Caco-2 (cell line): ENCODE data around the gene MRM2. TPM values are rescaled to one million over a fixed set of nuclear protein-coding genes. Genes with fewer than 3 reads are reported as not detected.

Experiments
- BruUV-seq: library from RNA; stranded (reverse); fragments of 400-500 nt; replicated peaks from 2 replicates; lab custom pipeline; 2021; lab: Mats Ljungman, UMichigan
- CTCF ChIA-PET: fragments of 300-600 bp; sonication (Branson Sonifier 250); formaldehyde crosslinking; loops from one replicate; lab custom pipeline; 2022; ENCODE audit warnings: antibody characterized with exemption; lab: Charles Lee
- POLR2A ChIA-PET: fragments of 300-600 bp; sonication (Branson Sonifier 250); formaldehyde crosslinking; loops from one replicate; lab custom pipeline; 2022; ENCODE audit warnings: antibody characterized with exemption; lab: Charles Lee
- DNase-seq, 2 experiments: peaks; one replicate each; pipeline versions ENCODE4 v3.0.0 to v3.0.0-alpha.2; 2020 to 2022
- H3K27me3 ChIP-seq: replicated peaks from 2 replicates; pipeline ENCODE4 v1.6.0; 2011; ENCODE audit warnings: low read length; ENCODE audit not compliant: control insufficient read depth, insufficient read depth
- H3K36me3 ChIP-seq: 2 replicates; pipeline ENCODE4 v1.5.1; 2011; ENCODE audit warnings: low read length; ENCODE audit not compliant: control insufficient read depth, insufficient read depth
- H3K4me1 ChIP-seq: fragments of 250-450 bp; sonication (Bioruptor Pico); 2 replicates; pipeline ENCODE4 v1.5.1; 2020; ENCODE audit warnings: mild to moderate bottlenecking
- H3K4me3 ChIP-seq: 2 replicates; pipeline ENCODE4 v1.5.1; 2011; ENCODE audit warnings: low read depth, mild to moderate bottlenecking, control low read depth, low read length
- H3K9me3 ChIP-seq: fragments of 250-450 bp; sonication (Bioruptor Pico); 2 replicates; pipeline ENCODE4 v1.5.1; 2020; ENCODE audit warnings: mild to moderate bottlenecking, moderate library complexity
- H3K27ac Mint-ChIP-seq: one replicate; pipeline ENCODE4 v1.8.0; 2022; ENCODE audit warnings: mixed read lengths; ENCODE audit not compliant: unreplicated experiment
- H3K27me3 Mint-ChIP-seq: one replicate; pipeline ENCODE4 v1.8.0; 2022; ENCODE audit warnings: mixed read lengths; ENCODE audit not compliant: insufficient read depth, unreplicated experiment
- H3K36me3 Mint-ChIP-seq: one replicate; pipeline ENCODE4 v1.8.0; 2022; ENCODE audit warnings: mild to moderate bottlenecking, mixed read lengths; ENCODE audit not compliant: insufficient read depth, unreplicated experiment
- H3K4me1 Mint-ChIP-seq: one replicate; pipeline ENCODE4 v1.8.0; 2022; ENCODE audit warnings: low read depth, mixed read lengths; ENCODE audit not compliant: unreplicated experiment
- H3K4me3 Mint-ChIP-seq: one replicate; pipeline ENCODE4 v1.8.0; 2022; ENCODE audit warnings: mild to moderate bottlenecking, moderate library complexity, mixed read lengths; ENCODE audit not compliant: unreplicated experiment
- H3K9me3 Mint-ChIP-seq: one replicate; pipeline ENCODE4 v1.8.0; 2022; ENCODE audit warnings: mixed read lengths; ENCODE audit not compliant: unreplicated experiment
- intact Hi-C: fragments of 100-400 bp; cut with micrococcal nuclease; formaldehyde crosslinking; loops from one replicate; pipeline ENCODE4 v1.10.0; 2022; ENCODE audit not compliant: unreplicated experiment
- total RNA-seq: library from RNA; stranded (reverse); gene quantifications from 2 replicates; pipeline ENCODE4 v1.2.3, GENCODE V29; 2022
- TF ChIP-seq, protein P1 (sequence below), 2 experiments: fragments of 200-600 bp in 1 of 2; IDR thresholded peaks; 1 replicate in 1 of 2; 2 replicates in 1 of 2; pipeline versions ENCODE4 v1.5.1 to v1.8.0; 2011 to 2022; ENCODE audit warnings: antibody characterized with exemption in 1 of 2, control low read depth in 1 of 2, inconsistent platforms in 1 of 2, low read depth in 1 of 2, low read length in 1 of 2, mild to moderate bottlenecking in 1 of 2, moderate library complexity in 1 of 2; ENCODE audit not compliant: insufficient read depth in 1 of 2, severe bottlenecking in 1 of 2, unreplicated experiment in 1 of 2

Gene MRM2
- total RNA-seq, 1 experiment from 2014 or later: 48.8 TPM

DNA sequence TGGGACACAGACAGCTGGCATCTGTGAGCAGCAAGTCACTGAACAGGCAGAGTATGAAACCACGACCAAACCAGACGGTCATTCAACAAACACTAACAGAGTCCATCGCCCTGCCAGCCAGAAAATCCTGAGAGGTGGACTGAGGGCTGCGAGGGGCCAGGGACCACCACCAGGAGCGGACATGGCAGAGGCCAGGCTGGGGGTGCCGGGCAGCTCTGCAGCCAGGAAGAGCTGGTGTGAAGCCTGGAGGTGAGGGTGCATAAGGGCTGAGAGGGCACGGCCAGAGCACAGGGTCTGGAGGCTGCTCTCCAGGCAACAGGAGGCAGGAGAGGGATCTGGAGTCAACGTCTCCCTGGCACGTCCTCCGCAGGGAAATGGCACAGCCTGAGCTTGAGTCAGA is 24.8 kb downstream of the MRM2 start:
- Mint-ChIP-seq H3K4me1 (no peaks in the 10 kb centered on the region), H3K4me3 (no peak overlapping the region), H3K27ac (no peak overlapping the region), H3K9me3 (no peaks in the 10 kb centered on the region), H3K27me3 (no peaks in the 10 kb centered on the region), H3K36me3 (peaks cover 82% of the 10 kb centered on the region)
- Histone ChIP-seq H3K27me3 (no peaks in the 10 kb centered on the region), H3K9me3 (no peaks in the 10 kb centered on the region), H3K4me3 (no peak overlapping the region), H3K36me3 (peaks cover 7% of the 10 kb centered on the region), H3K4me1 (no peaks in the 10 kb centered on the region)
- TF ChIP-seq, protein P1, sequence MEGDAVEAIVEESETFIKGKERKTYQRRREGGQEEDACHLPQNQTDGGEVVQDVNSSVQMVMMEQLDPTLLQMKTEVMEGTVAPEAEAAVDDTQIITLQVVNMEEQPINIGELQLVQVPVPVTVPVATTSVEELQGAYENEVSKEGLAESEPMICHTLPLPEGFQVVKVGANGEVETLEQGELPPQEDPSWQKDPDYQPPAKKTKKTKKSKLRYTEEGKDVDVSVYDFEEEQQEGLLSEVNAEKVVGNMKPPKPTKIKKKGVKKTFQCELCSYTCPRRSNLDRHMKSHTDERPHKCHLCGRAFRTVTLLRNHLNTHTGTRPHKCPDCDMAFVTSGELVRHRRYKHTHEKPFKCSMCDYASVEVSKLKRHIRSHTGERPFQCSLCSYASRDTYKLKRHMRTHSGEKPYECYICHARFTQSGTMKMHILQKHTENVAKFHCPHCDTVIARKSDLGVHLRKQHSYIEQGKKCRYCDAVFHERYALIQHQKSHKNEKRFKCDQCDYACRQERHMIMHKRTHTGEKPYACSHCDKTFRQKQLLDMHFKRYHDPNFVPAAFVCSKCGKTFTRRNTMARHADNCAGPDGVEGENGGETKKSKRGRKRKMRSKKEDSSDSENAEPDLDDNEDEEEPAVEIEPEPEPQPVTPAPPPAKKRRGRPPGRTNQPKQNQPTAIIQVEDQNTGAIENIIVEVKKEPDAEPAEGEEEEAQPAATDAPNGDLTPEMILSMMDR (IDR thresholded peaks at IDR 0.05; ENCODE audit: insufficient read depth in 1 of 2, low read depth in 1 of 2, low read length in 1 of 2, severe bottlenecking in 1 of 2, unreplicated experiment in 1 of 2): no peak
- no peak for DNase-seq
- no TSS peak for BruUV-seq
- POLR2A ChIA-PET: no interaction called here
- intact Hi-C loops: no loop called here
- CTCF ChIA-PET: no interaction called here

DNA sequence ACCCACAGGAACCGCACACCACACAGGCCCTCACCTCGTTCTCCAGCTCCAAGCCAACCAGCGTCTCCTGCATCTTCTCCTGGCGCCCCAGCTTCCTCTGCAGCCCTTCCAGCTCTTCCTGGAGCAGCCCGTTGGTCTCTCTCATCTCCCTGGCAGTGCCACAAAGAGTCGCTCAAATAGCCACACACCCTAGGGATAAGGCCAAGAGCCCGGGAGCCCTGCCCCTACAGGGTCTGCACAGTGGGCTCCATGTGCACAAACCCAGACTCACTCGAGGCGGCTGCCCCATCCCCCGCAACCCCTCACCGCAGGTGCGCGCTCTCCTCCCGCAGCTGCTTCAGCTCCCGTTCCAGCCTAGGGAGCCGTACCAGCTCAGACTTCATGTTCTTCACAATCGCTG is 26.2 kb downstream of the MRM2 start:
- CTCF ChIA-PET: no interaction called here
- peaks cover 7% of the 10 kb centered on the region for H3K36me3 ChIP-seq
- intact Hi-C loops: no loop called here
- no peaks in the 10 kb centered on the region for H3K9me3 Mint-ChIP-seq
- no peaks in the 10 kb centered on the region for H3K9me3 ChIP-seq
- no peak overlapping the region for H3K4me3 ChIP-seq
- BruUV-seq: no TSS peak
- H3K27me3 Mint-ChIP-seq: no peaks in the 10 kb centered on the region
- H3K4me1 Mint-ChIP-seq: no peaks in the 10 kb centered on the region
- no peaks in the 10 kb centered on the region for H3K27me3 ChIP-seq
- no peak overlapping the region for H3K27ac Mint-ChIP-seq
- POLR2A ChIA-PET: no interaction called here
- H3K4me3 Mint-ChIP-seq: no peak overlapping the region
- peaks cover 71% of the 10 kb centered on the region for H3K36me3 Mint-ChIP-seq
- no peak for DNase-seq
- H3K4me1 ChIP-seq: no peaks in the 10 kb centered on the region
- TF ChIP-seq, protein P1 (IDR thresholded peaks at IDR 0.05; ENCODE audit: insufficient read depth in 1 of 2, low read depth in 1 of 2, low read length in 1 of 2, severe bottlenecking in 1 of 2, unreplicated experiment in 1 of 2): no peak

DNA sequence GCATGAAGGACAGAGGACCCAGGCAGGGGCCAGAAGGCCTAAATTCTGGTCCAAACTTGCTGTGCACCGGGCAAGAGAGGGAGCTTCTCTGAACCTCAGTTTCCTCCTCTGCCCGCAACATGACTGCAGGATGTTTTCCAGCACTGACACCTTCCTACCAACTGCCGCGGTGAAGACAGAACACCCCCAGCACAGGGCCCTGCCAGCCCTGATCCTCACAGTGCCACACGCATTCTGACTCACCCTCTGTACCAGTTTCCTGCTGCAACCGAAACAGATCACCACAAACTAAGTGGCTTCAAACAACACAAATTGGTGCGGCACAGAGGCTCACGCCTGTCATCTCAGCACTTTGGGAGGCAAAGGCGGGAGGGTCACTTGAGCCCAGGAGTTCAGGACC is 27.4 kb downstream of the MRM2 start:
- Mint-ChIP-seq H3K27me3 (no peaks in the 10 kb centered on the region), H3K9me3 (no peaks in the 10 kb centered on the region), H3K36me3 (peaks cover 71% of the 10 kb centered on the region), H3K4me3 (no peak overlapping the region), H3K27ac (no peak overlapping the region), H3K4me1 (no peaks in the 10 kb centered on the region)
- intact Hi-C loops: no loop called here
- TF ChIP-seq, protein P1 (IDR thresholded peaks at IDR 0.05; ENCODE audit: insufficient read depth in 1 of 2, low read depth in 1 of 2, low read length in 1 of 2, severe bottlenecking in 1 of 2, unreplicated experiment in 1 of 2): no peak
- ChIA-PET CTCF (no interaction called here), POLR2A (no interaction called here)
- Histone ChIP-seq H3K4me3 (no peak overlapping the region), H3K27me3 (no peaks in the 10 kb centered on the region), H3K9me3 (no peaks in the 10 kb centered on the region), H3K4me1 (no peaks in the 10 kb centered on the region), H3K36me3 (peaks cover 6% of the 10 kb centered on the region)
- DNase-seq: no peak
- no TSS peak for BruUV-seq
